Brain microvascular endothelial cell (primary cell): ENCODE data around the gene PRDM16.

Source experiments
- DNase-seq: peaks from one replicate; pipeline ENCODE4 v3.0.0-alpha.2; 2020
- H3K27ac ChIP-seq: fragments of 250-450 bp; sonication (Bioruptor Pico); 2 replicates; pipeline ENCODE4 v1.5.1; 2020; ENCODE audit warnings: mild to moderate bottlenecking, moderate library complexity
- H3K27me3 ChIP-seq: fragments of 250-450 bp; sonication (Bioruptor Pico); replicated peaks from 2 replicates; pipeline ENCODE4 v1.5.1; 2020; ENCODE audit warnings: mild to moderate bottlenecking
- H3K36me3 ChIP-seq: fragments of 250-450 bp; sonication (Bioruptor Pico); replicated peaks from 2 replicates; pipeline ENCODE4 v1.5.1; 2020; ENCODE audit warnings: mild to moderate bottlenecking
- H3K4me3 ChIP-seq: 2 replicates; pipeline ENCODE4 v1.5.1; 2011; ENCODE audit warnings: low read depth, mild to moderate bottlenecking, control low read depth, low read length, moderate library complexity
- in situ Hi-C: cut with HindIII; loops from 2 replicates; pipeline ENCODE4 v1.10.0; 2017; ENCODE audit warnings: low sequenced_read_pairs, low pct_ligation_motif_present
- TF ChIP-seq, protein P1 (sequence below): IDR thresholded peaks from 2 replicates; pipeline ENCODE4 v1.5.1; 2011; ENCODE audit warnings: low read depth, mild to moderate bottlenecking, moderate library complexity, low read length, control low read depth, inconsistent platforms; ENCODE audit errors: missing control alignments

The PRDM16 gene

DNA sequence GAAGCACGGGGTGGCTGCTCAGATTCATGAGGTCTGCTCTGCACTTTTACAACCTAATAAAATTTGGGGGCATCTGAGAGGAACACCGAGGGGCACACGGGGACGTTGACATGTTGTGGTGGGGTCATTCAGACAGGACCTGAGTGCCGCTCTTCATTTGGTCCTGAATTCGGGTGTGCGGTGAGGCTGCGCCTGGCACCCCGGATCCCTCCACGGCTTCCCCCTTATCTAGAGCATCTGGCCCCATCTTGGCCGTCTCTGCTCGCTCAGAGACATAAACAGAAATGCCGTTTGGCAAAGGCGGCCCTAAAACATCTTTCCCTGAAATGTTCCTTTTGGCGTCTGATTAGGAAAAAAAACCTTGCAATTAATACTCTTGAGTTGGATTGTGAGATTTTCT is 157.2 kb downstream of the PRDM16 start:
- no peak for DNase-seq
- H3K27ac ChIP-seq, result no peak overlapping the region
- no peaks in the 10 kb centered on the region for H3K36me3 ChIP-seq
- no peak overlapping the region for H3K4me3 ChIP-seq
- in situ Hi-C loops, result no loop called here
- TF ChIP-seq, protein P1, sequence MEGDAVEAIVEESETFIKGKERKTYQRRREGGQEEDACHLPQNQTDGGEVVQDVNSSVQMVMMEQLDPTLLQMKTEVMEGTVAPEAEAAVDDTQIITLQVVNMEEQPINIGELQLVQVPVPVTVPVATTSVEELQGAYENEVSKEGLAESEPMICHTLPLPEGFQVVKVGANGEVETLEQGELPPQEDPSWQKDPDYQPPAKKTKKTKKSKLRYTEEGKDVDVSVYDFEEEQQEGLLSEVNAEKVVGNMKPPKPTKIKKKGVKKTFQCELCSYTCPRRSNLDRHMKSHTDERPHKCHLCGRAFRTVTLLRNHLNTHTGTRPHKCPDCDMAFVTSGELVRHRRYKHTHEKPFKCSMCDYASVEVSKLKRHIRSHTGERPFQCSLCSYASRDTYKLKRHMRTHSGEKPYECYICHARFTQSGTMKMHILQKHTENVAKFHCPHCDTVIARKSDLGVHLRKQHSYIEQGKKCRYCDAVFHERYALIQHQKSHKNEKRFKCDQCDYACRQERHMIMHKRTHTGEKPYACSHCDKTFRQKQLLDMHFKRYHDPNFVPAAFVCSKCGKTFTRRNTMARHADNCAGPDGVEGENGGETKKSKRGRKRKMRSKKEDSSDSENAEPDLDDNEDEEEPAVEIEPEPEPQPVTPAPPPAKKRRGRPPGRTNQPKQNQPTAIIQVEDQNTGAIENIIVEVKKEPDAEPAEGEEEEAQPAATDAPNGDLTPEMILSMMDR, result no peak
- no peaks in the 10 kb centered on the region for H3K27me3 ChIP-seq

DNA sequence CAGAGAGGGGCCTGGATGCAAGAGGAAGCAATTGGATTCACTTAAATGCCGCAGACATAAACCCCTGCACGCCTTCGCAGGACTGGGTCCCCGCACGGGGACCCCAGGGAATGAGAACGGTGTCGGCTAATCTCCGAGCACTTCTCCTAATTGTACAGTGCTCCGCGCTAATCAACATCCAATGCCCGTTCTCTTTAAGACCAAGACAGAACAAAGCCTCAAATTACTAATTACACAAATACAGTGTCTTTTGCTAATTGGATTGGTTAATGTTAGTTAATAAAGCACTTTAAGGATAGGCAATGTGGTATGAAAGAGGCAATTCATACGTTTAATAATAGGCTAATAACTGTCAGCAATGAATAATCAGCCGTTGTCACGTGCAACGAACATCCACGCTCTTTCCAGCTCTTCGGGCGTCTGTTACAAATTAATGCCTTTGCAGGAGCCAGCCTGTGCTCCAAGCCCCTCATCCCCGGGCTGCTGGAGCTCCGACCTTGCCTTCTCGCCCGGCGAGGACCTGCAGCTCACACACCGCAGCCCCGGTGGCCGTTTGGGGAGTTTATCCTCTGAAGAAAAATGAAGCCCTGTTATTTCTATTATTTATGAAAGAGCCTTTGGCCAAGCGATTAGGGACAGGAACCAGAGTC is 157.8 kb downstream of the PRDM16 start:
- no peaks in the 10 kb centered on the region for H3K27me3 ChIP-seq
- no peak overlapping the region for H3K27ac ChIP-seq
- TF ChIP-seq, protein P1, result no peak
- no peak for DNase-seq
- in situ Hi-C loops, result no loop called here
- no peaks in the 10 kb centered on the region for H3K36me3 ChIP-seq
- no peak overlapping the region for H3K4me3 ChIP-seq

DNA sequence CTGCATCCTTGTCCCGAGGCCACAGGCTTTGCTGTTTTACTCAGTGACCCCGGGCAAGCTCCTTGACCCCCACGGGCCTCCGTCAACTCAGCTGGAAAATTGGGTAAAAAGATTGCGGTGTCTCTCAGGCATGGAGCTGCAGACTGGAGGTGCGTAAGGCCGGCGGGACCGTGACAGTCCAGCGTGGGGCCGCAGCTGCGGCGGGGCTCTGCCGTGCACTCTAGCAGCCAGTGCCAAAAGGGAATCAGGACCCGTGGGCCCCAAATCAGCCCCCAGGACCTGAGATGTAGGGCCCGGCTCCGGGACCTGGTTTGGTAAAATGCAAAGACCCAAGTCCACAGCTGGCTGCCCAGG is 158.3 kb downstream of the PRDM16 start:
- H3K27me3 ChIP-seq, result no peaks in the 10 kb centered on the region
- H3K36me3 ChIP-seq, result no peaks in the 10 kb centered on the region
- H3K27ac ChIP-seq, result no peak overlapping the region
- in situ Hi-C loops, result no loop called here
- H3K4me3 ChIP-seq, result no peak overlapping the region
- TF ChIP-seq, protein P1, result no peak
- DNase-seq, result no peak

DNA sequence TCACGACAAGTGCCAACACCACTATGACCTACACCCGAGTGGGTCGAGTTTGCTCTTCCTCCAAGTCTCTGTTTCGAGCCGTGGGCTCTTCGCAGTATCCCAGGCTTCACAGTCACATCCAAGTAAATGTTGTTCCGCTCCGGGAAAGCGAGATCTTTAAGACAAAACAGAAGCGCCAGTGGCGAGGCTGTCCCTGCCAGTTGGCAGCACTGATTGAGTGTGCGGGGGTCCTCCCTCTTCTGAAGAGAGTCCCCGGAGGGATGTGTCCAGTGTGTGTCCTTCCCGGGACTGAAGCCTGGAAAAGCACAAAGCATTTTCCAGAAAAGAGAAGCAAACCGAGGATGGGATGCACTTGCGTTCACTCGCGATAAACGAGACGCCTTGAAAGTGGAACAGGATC is 158.9 kb downstream of the PRDM16 start:
- TF ChIP-seq, protein P1, result no peak
- Histone ChIP-seq H3K27me3 (no peaks in the 10 kb centered on the region), H3K4me3 (no peak overlapping the region), H3K27ac (no peak overlapping the region), H3K36me3 (no peaks in the 10 kb centered on the region)
- in situ Hi-C loops, result no loop called here
- no peak for DNase-seq

DNA sequence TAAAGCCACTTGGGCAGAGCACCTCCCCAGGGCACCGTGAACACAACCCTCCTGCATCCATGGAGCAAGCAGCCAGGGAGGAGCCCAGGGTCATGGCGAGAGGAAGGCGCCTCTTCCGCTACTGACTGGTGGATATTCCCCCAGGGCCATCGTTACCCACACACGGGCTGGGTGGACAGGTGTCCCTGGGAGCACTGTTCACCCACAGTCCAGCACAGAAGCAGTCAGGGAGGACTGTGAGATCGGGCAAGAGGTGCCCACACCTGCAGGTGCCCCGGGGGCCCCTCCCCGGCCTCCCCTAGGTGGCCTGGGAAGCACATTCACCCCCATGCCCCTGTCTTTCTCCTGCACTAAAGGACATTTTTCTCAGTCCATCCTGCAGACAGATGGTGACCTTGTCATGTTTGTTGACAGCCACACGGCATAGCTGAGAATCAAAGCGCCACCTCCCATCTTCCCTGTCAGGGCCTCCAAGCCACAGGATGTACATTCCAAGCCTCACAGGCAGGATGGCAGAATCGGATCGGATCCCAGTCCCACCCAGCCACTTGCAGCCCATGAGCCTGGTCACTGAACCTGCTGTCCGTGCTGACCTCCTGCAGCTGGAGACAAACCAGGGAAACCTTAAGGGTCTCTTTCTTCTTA is 160.2 kb downstream of the PRDM16 start:
- TF ChIP-seq, protein P1, result no peak
- H3K27ac ChIP-seq, result no peak overlapping the region
- no peaks in the 10 kb centered on the region for H3K27me3 ChIP-seq
- in situ Hi-C loops, result no loop called here
- no peak for DNase-seq
- no peak overlapping the region for H3K4me3 ChIP-seq
- no peaks in the 10 kb centered on the region for H3K36me3 ChIP-seq

DNA sequence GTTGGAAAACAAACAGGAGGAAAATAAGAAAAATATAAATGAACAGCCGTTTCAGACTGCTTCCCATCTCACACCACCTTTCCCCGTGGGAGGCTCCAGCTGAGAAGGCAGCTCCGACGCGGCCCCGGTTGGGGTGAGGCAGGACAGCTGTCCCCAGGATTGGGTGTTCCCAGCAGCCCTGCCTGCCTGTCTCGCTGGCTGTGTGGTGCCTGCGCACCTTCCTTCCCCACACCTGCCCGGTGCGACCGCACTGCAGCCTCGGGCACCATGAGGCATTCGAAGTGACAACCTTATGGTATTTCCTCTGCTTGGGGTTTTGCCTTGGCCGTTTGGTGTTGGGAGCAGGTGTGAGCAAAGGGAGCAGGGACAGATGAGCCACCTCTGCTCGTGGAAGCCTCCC is 161.6 kb downstream of the PRDM16 start:
- no peak for DNase-seq
- H3K27me3 ChIP-seq, result no peaks in the 10 kb centered on the region
- in situ Hi-C loops, result no loop called here

More for the DNA sequence above, 161.6 kb downstream of the PRDM16 start:
- TF ChIP-seq, protein P1, result no peak
- H3K4me3 ChIP-seq, result no peak overlapping the region
- H3K36me3 ChIP-seq, result no peaks in the 10 kb centered on the region
- no peak overlapping the region for H3K27ac ChIP-seq
